A673 (cell line): Measurements from ENCODE around the gene TNFAIP8L3. TPM values are rescaled to one million over a fixed set of nuclear protein-coding genes. Genes with fewer than 3 reads are reported as not detected.

Source experiments
- BruUV-seq: library from RNA; stranded (reverse); fragments of 400-500 nt; replicated peaks from 2 replicates; lab custom pipeline; 2021; lab: Mats Ljungman, UMichigan
- CTCF ChIA-PET: fragments of 300-600 bp; sonication (Branson Sonifier 250); formaldehyde crosslinking; loops from one replicate; lab custom pipeline; 2022; ENCODE audit warnings: antibody characterized with exemption; lab: Charles Lee
- POLR2A ChIA-PET: fragments of 300-600 bp; sonication (Branson Sonifier 250); formaldehyde crosslinking; loops from one replicate; lab custom pipeline; 2022; ENCODE audit warnings: antibody characterized with exemption; ENCODE audit not compliant: low non-redundant PET; lab: Charles Lee
- DNase-seq: peaks from one replicate; pipeline ENCODE4 v3.0.0-alpha.2; 2015; ENCODE audit warnings: low spot score
- H3K27ac ChIP-seq: fragments of 200-600 bp; sonication (generic); 2 replicates; pipeline ENCODE4 v1.5.1; 2016; ENCODE audit warnings: mixed run types, low read depth, mild to moderate bottlenecking, mixed read lengths, antibody characterized with exemption, low read length; ENCODE audit not compliant: poor library complexity, severe bottlenecking
- H3K27me3 ChIP-seq: fragments of 200-600 bp; sonication (generic); replicated peaks from 2 replicates; pipeline ENCODE4 v1.6.1; 2017; ENCODE audit warnings: mixed run types, low read depth, mild to moderate bottlenecking, mixed read lengths, antibody characterized with exemption, low read length; ENCODE audit not compliant: insufficient read depth, poor library complexity
- H3K36me3 ChIP-seq: fragments of 200-600 bp; sonication (generic); 2 replicates; pipeline ENCODE4 v1.6.1; 2016; ENCODE audit warnings: mixed run types, mild to moderate bottlenecking, mixed read lengths, antibody characterized with exemption, low read length; ENCODE audit not compliant: insufficient read depth, poor library complexity, severe bottlenecking
- H3K4me1 ChIP-seq: fragments of 200-600 bp; sonication (generic); 2 replicates; pipeline ENCODE4 v1.6.1; 2017; ENCODE audit warnings: mixed run types, mild to moderate bottlenecking, mixed read lengths, antibody characterized with exemption, low read length; ENCODE audit not compliant: insufficient read depth, poor library complexity, severe bottlenecking
- H3K4me3 ChIP-seq: fragments of 200-600 bp; sonication (generic); 2 replicates; pipeline ENCODE4 v1.5.1; 2016; ENCODE audit warnings: low read depth, mixed run types, mild to moderate bottlenecking, mixed read lengths, low read length; ENCODE audit not compliant: poor library complexity, severe bottlenecking
- H3K9me3 ChIP-seq: fragments of 200-600 bp; sonication (generic); 2 replicates; pipeline ENCODE4 v1.6.1; 2016; ENCODE audit warnings: mixed run types, low read depth, mild to moderate bottlenecking, mixed read lengths, antibody characterized with exemption, low read length; ENCODE audit not compliant: poor library complexity, severe bottlenecking
- CTCF ChIP-seq: fragments of 300-800, 200-600 bp; sonication (generic); conservative IDR thresholded peaks from 2 replicates; pipeline ENCODE4 v1.5.1; 2017; ENCODE audit warnings: low read depth, mild to moderate bottlenecking, antibody characterized with exemption, low read length, moderate library complexity, mixed read lengths
- EZH2 ChIP-seq: fragments of 200-600 bp; sonication (generic); IDR thresholded peaks from 2 replicates; pipeline ENCODE4 v1.6.1; 2017; ENCODE audit warnings: borderline replicate concordance, low read depth, mild to moderate bottlenecking, mixed read lengths, antibody characterized with exemption, low read length; ENCODE audit not compliant: poor library complexity, severe bottlenecking
- intact Hi-C: fragments of 100-400 bp; cut with micrococcal nuclease; formaldehyde crosslinking; loops from one replicate; pipeline ENCODE4 v1.10.0; 2022; ENCODE audit not compliant: unreplicated experiment
- total RNA-seq: library from RNA; stranded (reverse); gene quantifications from 2 replicates; pipeline ENCODE4 v1.2.3, GENCODE V29; 2021

TNFAIP8L3 gene
- total RNA-seq, 1 experiment from 2014 or later, result 0.15 TPM

DNA sequence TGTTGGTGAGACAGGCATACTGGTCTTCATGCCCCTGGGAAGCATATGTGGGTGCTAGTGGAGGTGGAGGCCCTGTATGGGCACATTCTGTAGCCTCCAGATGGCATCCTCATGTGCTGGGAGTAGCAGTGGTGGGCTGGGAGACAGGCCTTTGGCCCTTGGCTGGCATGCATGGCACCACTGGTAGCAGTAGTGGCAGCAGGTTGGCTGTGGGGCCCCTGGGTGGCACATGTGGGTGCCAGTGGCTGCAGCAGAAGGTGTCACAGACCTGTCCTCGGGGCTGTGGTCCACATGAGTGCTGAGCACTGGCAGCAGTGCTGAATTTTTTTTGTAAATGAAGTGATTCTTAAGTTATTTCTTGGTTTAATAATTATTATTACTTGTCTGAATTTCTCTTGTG, 71.2 kb downstream of the TNFAIP8L3 start:
- no peaks in the 10 kb centered on the region for H3K36me3 ChIP-seq
- ChIA-PET CTCF (no interaction called here), POLR2A (no interaction called here)
- H3K27me3 ChIP-seq, result no peaks in the 10 kb centered on the region
- H3K4me3 ChIP-seq, result no peak overlapping the region
- no TSS peak for BruUV-seq
- DNase-seq, result no peak
- TF ChIP-seq CTCF, result no peak
- TF ChIP-seq EZH2, result no peak
- H3K9me3 ChIP-seq, result no peaks in the 10 kb centered on the region
- no peak overlapping the region for H3K27ac ChIP-seq
- no peaks in the 10 kb centered on the region for H3K4me1 ChIP-seq
- intact Hi-C loops, result no loop called here

GRCh38 chr15:51022206-51022605, 72.5 kb downstream of the TNFAIP8L3 start:
- ChIA-PET CTCF (no interaction called here), POLR2A (no interaction called here)
- H3K27ac ChIP-seq, result no peak overlapping the region

DNA sequence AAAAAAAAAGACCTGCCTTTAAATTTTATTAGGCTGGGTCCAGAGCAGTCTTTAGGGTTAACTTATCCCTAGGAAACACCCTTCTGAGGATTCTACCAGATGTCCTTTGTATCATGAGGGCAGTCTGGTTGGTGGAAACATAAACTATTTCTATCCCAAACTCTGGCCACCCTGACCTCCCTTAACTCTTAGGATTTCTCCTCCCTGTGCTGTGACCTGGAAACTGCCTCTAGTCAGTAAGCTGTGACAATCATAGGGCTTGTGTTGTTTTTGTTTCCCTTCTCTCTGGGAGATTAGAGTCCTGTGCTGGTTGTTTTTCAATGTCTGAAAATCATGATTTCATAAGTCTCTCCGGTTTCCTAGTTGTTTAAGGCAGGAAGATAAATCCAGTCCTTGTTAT, 78.1 kb downstream of the TNFAIP8L3 start:
- H3K27ac ChIP-seq, result no peak overlapping the region
- H3K36me3 ChIP-seq, result no peaks in the 10 kb centered on the region
- H3K4me1 ChIP-seq, result no peaks in the 10 kb centered on the region
- no peak overlapping the region for H3K4me3 ChIP-seq
- ChIA-PET CTCF (no interaction called here), POLR2A (no interaction called here)
- no peaks in the 10 kb centered on the region for H3K9me3 ChIP-seq
- no peaks in the 10 kb centered on the region for H3K27me3 ChIP-seq
- DNase-seq, result no peak
- intact Hi-C loops, result no loop called here
- BruUV-seq, result no TSS peak
- no peak for TF ChIP-seq EZH2
- no peak for TF ChIP-seq CTCF

More at GRCh38 chr15:51022206-51022605, 72.5 kb downstream of the TNFAIP8L3 start:
- no TSS peak for BruUV-seq
- no peak for TF ChIP-seq CTCF
- TF ChIP-seq EZH2, result no peak
- no peaks in the 10 kb centered on the region for H3K9me3 ChIP-seq
- intact Hi-C loops, result no loop called here
- no peaks in the 10 kb centered on the region for H3K27me3 ChIP-seq
- H3K4me1 ChIP-seq, result no peaks in the 10 kb centered on the region
- DNase-seq, result no peak
- no peaks in the 10 kb centered on the region for H3K36me3 ChIP-seq
- H3K4me3 ChIP-seq, result no peak overlapping the region
